ENCODE results near the gene TGFB3. TPM values are rescaled to one million over a fixed set of nuclear protein-coding genes. Genes with fewer than 3 reads are reported as not detected.

TGFB3 gene
- total RNA-seq, 1 donor from 2014 or later = 1.3 TPM

DNA sequence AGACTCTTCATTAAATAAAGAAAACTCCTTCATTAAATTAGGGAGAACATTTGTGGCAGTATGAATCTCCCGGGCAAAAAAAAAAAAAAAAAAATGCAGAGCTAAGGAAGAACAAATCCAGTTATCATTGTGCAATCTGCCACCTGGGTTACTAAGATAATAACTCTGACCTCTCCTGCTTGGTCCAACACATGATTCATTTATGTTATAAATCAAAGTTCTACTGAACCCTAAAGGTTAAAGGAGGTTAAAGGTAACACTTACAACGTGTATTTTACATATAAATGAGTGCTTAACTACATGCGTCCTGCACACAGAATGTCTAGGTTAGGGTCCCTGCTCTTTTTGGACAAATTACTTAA is 4.2 kb downstream of the TGFB3 start:
- TF ChIP-seq, protein P1, sequence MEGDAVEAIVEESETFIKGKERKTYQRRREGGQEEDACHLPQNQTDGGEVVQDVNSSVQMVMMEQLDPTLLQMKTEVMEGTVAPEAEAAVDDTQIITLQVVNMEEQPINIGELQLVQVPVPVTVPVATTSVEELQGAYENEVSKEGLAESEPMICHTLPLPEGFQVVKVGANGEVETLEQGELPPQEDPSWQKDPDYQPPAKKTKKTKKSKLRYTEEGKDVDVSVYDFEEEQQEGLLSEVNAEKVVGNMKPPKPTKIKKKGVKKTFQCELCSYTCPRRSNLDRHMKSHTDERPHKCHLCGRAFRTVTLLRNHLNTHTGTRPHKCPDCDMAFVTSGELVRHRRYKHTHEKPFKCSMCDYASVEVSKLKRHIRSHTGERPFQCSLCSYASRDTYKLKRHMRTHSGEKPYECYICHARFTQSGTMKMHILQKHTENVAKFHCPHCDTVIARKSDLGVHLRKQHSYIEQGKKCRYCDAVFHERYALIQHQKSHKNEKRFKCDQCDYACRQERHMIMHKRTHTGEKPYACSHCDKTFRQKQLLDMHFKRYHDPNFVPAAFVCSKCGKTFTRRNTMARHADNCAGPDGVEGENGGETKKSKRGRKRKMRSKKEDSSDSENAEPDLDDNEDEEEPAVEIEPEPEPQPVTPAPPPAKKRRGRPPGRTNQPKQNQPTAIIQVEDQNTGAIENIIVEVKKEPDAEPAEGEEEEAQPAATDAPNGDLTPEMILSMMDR (conservative IDR thresholded peaks at IDR 0.05; ENCODE audit: low read depth, low read length) = no peak
- DNase-seq (ENCODE audit: low read depth) = no peak
- no peak overlapping the region for H3K4me3 ChIP-seq (ENCODE audit: low read depth, low read length)

- H3K4me3 ChIP-seq (ENCODE audit: low read depth, low read length) = no peak overlapping the region
- no peak for DNase-seq (ENCODE audit: low read depth)
- TF ChIP-seq, protein P1 (conservative IDR thresholded peaks at IDR 0.05; ENCODE audit: low read depth, low read length) = no peak
These were observed 4.8 kb downstream of the TGFB3 start for GRCh38 chr14:75976826-75977581.

- TF ChIP-seq, protein P1 (conservative IDR thresholded peaks at IDR 0.05; ENCODE audit: low read depth, low read length) = no peak
- DNase-seq (ENCODE audit: low read depth) = no peak
- H3K4me3 ChIP-seq (ENCODE audit: low read depth, low read length) = no peak overlapping the region
These were observed 8.9 kb downstream of the TGFB3 start for GRCh38 chr14:75972801-75973421.

DNA sequence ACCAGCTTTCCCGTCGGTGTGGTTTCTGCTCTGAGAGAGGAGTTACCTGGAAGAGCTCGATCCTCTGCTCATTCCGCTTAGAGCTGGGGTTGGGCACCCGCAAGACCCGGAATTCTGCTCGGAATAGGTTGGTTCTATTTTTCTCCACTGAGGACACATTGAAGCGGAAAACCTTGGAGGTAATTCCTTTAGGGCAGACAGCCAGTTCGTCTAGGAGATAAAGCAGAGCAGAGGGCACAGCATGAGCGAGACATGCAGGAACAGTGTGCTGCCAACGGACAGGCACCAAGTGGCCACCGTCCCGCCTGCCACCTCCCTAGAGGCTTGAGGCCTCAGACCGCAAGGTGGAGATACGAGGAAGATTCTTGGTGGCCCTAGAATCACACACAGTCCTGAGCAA is 10.3 kb downstream of the TGFB3 start:
- H3K4me3 ChIP-seq (ENCODE audit: low read depth, low read length) = no peak overlapping the region
- TF ChIP-seq, protein P1 (conservative IDR thresholded peaks at IDR 0.05; ENCODE audit: low read depth, low read length) = no peak
- DNase-seq (ENCODE audit: low read depth) = no peak

GRCh38 chr14:75970989-75971388 is 10.8 kb downstream of the TGFB3 start:
- TF ChIP-seq, protein P1 (conservative IDR thresholded peaks at IDR 0.05; ENCODE audit: low read depth, low read length) = no peak
- H3K4me3 ChIP-seq (ENCODE audit: low read depth, low read length) = no peak overlapping the region
- DNase-seq (ENCODE audit: low read depth) = no peak

- DNase-seq (ENCODE audit: low read depth) = no peak
- TF ChIP-seq, protein P1 (conservative IDR thresholded peaks at IDR 0.05; ENCODE audit: low read depth, low read length) = no peak
These were observed 11.9 kb downstream of the TGFB3 start for GRCh38 chr14:75969891-75970290.

GRCh38 chr14:75969126-75969525 is 12.7 kb downstream of the TGFB3 start:
- TF ChIP-seq, protein P1 (conservative IDR thresholded peaks at IDR 0.05; ENCODE audit: low read depth, low read length) = no peak
- DNase-seq (ENCODE audit: low read depth) = no peak
- H3K4me3 ChIP-seq (ENCODE audit: low read depth, low read length) = no peak overlapping the region

More at GRCh38 chr14:75969891-75970290, 11.9 kb downstream of the TGFB3 start:
- no peak overlapping the region for H3K4me3 ChIP-seq (ENCODE audit: low read depth, low read length)

All from epithelial cell of proximal tubule (primary cell).